ENCODE measurements around the gene MAFF.

Gene MAFF

DNA sequence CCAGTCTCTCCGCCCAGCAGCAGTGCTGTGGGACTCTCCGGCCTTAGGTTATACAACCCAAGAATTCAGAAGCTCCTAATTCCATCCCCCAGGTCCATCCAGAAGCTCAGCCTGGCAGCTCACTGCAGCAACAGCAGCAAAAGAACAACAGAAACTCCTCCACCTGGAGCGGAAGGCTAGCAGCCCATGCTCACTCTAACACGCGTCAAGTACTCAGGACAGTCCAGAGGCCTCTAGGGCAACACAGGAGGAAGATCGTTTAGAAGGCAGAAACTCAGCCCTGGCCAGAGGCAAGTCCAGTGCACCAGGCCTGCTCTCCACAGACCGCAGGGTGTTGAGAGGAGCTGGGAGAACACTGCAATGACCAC, 37.3 kb upstream of the MAFF start:
- Histone ChIP-seq H3K27me3 (no peaks in the 10 kb centered on the region), H3K36me3 (no peaks in the 10 kb centered on the region), H3K9me3 (no peaks in the 10 kb centered on the region), H3K4me1 (peaks cover 33% of the 10 kb centered on the region), H3K4me3 (ENCODE audit: low read depth, low read length) (peak overlapping the region; percentile 10)
- DNase-seq, result no peak
- TF ChIP-seq, protein P1, sequence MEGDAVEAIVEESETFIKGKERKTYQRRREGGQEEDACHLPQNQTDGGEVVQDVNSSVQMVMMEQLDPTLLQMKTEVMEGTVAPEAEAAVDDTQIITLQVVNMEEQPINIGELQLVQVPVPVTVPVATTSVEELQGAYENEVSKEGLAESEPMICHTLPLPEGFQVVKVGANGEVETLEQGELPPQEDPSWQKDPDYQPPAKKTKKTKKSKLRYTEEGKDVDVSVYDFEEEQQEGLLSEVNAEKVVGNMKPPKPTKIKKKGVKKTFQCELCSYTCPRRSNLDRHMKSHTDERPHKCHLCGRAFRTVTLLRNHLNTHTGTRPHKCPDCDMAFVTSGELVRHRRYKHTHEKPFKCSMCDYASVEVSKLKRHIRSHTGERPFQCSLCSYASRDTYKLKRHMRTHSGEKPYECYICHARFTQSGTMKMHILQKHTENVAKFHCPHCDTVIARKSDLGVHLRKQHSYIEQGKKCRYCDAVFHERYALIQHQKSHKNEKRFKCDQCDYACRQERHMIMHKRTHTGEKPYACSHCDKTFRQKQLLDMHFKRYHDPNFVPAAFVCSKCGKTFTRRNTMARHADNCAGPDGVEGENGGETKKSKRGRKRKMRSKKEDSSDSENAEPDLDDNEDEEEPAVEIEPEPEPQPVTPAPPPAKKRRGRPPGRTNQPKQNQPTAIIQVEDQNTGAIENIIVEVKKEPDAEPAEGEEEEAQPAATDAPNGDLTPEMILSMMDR (IDR thresholded peaks at IDR 0.05; ENCODE audit: low read depth, low read length), result no peak

DNA sequence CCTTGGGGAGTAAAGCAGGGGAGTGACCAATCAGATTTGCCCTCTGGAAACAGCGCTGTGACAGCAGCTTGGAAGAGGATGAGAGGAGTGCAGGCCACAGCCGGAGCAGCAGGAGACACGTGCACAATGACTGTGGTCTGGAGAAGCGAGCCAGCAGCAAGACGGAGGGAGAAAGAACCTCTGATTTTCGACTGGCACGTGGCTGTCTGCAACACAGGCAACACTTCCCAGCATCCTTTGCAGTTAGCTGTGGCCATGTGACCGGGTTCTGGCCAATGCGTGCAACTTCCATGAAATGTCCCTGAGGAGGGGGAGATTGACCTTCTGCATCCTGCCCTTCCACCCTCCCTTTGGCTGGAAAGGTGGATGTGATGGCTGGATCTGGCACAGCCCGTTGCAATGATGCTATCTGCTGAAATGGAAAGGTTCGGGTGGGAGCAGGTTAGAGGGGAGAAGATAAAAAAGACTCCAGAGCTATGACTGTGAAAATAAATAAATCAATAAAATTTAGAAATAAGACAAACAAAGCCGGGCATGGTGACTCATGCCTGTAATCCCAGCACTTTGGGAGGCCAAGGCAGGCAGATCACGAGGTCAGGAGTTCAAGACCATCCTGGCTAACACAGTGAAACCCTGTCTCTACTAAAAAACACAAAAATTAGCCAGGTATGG, 35.7 kb upstream of the MAFF start:
- no peaks in the 10 kb centered on the region for H3K36me3 ChIP-seq
- TF ChIP-seq, protein P1 (IDR thresholded peaks at IDR 0.05; ENCODE audit: low read depth, low read length), result no peak
- peaks cover 33% of the 10 kb centered on the region for H3K4me1 ChIP-seq
- H3K9me3 ChIP-seq, result no peaks in the 10 kb centered on the region
- no peak for DNase-seq
- H3K27me3 ChIP-seq, result no peaks in the 10 kb centered on the region
- H3K4me3 ChIP-seq (ENCODE audit: low read depth, low read length), result no peak overlapping the region

- no peaks in the 10 kb centered on the region for H3K36me3 ChIP-seq
- DNase-seq, result no peak
- no peak overlapping the region for H3K4me3 ChIP-seq (ENCODE audit: low read depth, low read length)
- TF ChIP-seq, protein P1 (IDR thresholded peaks at IDR 0.05; ENCODE audit: low read depth, low read length), result no peak
- peaks cover 35% of the 10 kb centered on the region for H3K4me1 ChIP-seq
- no peaks in the 10 kb centered on the region for H3K27me3 ChIP-seq
- H3K9me3 ChIP-seq, result no peaks in the 10 kb centered on the region
Measured at GRCh38 chr22:38167988-38168407, 33.8 kb upstream of the MAFF start.

DNA sequence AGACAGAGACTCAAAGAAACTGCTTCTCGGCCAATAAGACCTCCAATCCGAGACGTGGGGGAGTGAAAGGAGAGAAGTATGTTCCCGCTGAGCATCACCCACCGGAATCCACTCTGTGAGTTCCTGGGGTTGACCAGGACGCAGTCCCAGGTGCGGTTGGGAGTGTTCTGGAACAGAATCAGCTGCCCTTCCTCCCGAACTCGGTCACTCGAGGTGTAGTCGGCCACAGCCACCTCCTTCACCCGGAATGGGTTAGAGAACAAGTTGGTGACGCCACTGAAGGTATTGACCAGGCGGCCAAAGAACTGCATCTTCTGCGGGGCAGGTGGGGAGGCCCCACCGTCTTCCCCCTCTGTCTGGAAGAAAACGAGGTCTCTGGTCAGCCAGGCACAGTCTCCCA, 32.7 kb upstream of the MAFF start:
- H3K4me1 ChIP-seq, result peaks cover 32% of the 10 kb centered on the region
- DNase-seq, result no peak
- no peak overlapping the region for H3K4me3 ChIP-seq (ENCODE audit: low read depth, low read length)
- H3K9me3 ChIP-seq, result no peaks in the 10 kb centered on the region
- H3K27me3 ChIP-seq, result no peaks in the 10 kb centered on the region
- H3K36me3 ChIP-seq, result no peaks in the 10 kb centered on the region
- TF ChIP-seq, protein P1 (IDR thresholded peaks at IDR 0.05; ENCODE audit: low read depth, low read length), result no peak

GRCh38 chr22:38170469-38170868, 31.3 kb upstream of the MAFF start:
- Histone ChIP-seq H3K4me1 (peaks cover 18% of the 10 kb centered on the region), H3K9me3 (no peaks in the 10 kb centered on the region), H3K4me3 (ENCODE audit: low read depth, low read length) (no peak overlapping the region), H3K27me3 (no peaks in the 10 kb centered on the region), H3K36me3 (no peaks in the 10 kb centered on the region)
- no peak for DNase-seq
- TF ChIP-seq, protein P1 (IDR thresholded peaks at IDR 0.05; ENCODE audit: low read depth, low read length), result no peak

DNA sequence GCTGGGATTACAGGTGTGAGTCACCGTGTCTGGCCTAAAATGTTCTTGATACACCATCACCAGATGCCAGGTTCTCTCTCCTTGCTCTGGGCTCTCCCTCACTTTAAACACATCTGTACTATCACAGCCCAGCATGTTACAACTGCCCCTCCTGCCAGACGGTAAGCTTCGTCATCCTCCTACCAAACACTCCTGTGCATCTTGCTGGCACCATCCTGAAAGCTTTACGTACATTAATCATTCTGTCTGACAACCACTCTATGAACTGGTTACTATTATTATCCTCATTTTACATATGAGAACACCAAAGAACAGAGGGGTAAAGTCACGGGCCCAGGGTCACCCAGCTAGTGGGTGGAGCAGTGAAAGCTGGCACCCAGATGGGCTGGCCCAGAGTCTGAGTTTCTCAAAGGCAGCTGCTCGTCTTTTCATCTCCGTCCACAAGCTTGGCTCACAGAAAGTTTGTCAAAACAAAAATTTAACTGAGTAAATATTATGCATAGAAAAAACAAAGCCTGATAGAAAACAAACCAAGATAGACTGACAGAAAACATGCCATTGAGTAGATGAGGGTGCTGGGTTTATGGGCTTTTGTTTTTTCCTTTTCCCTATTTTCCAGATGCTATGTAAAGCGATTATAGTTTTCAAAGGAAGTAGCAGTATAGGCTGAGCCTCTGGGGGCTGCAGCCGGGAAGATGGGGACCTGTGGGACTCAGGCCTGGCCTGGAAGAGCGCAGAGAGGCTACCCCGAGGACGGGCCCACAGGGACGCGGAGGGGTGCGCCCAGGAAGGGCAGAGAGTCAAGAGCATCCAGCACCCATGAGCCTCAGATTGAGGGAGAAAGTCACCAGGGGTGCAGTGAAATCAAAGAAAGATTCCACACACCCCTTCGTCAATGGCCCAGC, 29.6 kb upstream of the MAFF start:
- Histone ChIP-seq H3K4me3 (ENCODE audit: low read depth, low read length) (no peak overlapping the region), H3K9me3 (no peaks in the 10 kb centered on the region), H3K4me1 (peaks cover 15% of the 10 kb centered on the region; the same call in 1 of the 2 replicates), H3K27me3 (no peaks in the 10 kb centered on the region), H3K36me3 (no peaks in the 10 kb centered on the region)
- no peak for DNase-seq
- TF ChIP-seq, protein P1 (IDR thresholded peaks at IDR 0.05; ENCODE audit: low read depth, low read length), result no peak

All from BE2C (cell line).